Mesothelial cell of epicardium (in vitro differentiated cells): ENCODE results near the gene SMYD4. TPM values are rescaled to one million over a fixed set of nuclear protein-coding genes. Genes with fewer than 3 reads are reported as not detected.

ENCODE experiments used
- DNase-seq, 2 experiments: peaks; one replicate each; pipeline ENCODE4 v3.0.0; 2021; ENCODE audit warnings: low spot score in 2 of 2; ENCODE audit not compliant: unreplicated experiment in 2 of 2
- H3K27ac Mint-ChIP-seq: 2 replicates; pipeline ENCODE4 v1.8.0; 2021; ENCODE audit warnings: mixed read lengths
- H3K27me3 Mint-ChIP-seq: 2 replicates; pipeline ENCODE4 v1.8.0; 2021; ENCODE audit warnings: low read depth, mixed read lengths
- H3K36me3 Mint-ChIP-seq: 2 replicates; pipeline ENCODE4 v1.8.0; 2021; ENCODE audit warnings: mixed read lengths
- H3K4me1 Mint-ChIP-seq: 2 replicates; pipeline ENCODE4 v1.8.0; 2021; ENCODE audit warnings: mixed read lengths
- H3K4me3 Mint-ChIP-seq: 2 replicates; pipeline ENCODE4 v1.8.0; 2021; ENCODE audit warnings: mild to moderate bottlenecking, moderate library complexity, mixed read lengths
- H3K9me3 Mint-ChIP-seq: 2 replicates; pipeline ENCODE4 v1.8.0; 2021; ENCODE audit warnings: mixed read lengths
- total RNA-seq: library from RNA; stranded (reverse); gene quantifications from 3 replicates; pipeline ENCODE4 v1.2.1, GENCODE V29; 2021
- TF ChIP-seq, protein P1 (sequence below): fragments of 200-600 bp; sonication (generic); IDR thresholded peaks from one replicate; pipeline ENCODE4 v1.5.0; 2021; ENCODE audit warnings: antibody characterized with exemption; ENCODE audit not compliant: unreplicated experiment

SMYD4 gene
- total RNA-seq, 1 donor from 2014 or later = 24.9 TPM

DNA sequence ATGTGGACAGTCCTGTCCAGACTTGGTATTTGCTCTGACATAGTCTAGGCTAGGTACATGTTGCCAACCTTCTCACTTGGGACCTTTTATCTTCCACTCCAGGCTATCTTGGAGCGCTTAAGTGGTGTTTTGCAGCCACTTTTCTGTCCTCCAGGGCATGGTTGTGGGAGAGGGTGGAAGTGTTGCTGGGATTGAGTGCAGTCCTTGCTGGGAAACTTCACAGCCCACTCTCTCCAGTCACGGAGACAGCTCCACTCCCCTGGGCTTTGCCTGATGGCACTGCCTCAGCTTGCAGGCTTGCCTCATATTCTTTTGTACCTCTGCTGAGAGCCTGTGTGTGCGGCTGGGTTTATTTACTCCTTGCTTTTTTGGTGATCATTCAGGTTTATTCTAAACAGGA lies 17.5 kb upstream of the SMYD4 start:
- Mint-ChIP-seq H3K36me3 (peaks cover 33% of the 10 kb centered on the region), H3K27me3 (no peaks in the 10 kb centered on the region), H3K4me3 (no peak overlapping the region), H3K9me3 (no peaks in the 10 kb centered on the region), H3K27ac (no peak overlapping the region), H3K4me1 (no peaks in the 10 kb centered on the region)
- DNase-seq = no peak
- TF ChIP-seq, protein P1, sequence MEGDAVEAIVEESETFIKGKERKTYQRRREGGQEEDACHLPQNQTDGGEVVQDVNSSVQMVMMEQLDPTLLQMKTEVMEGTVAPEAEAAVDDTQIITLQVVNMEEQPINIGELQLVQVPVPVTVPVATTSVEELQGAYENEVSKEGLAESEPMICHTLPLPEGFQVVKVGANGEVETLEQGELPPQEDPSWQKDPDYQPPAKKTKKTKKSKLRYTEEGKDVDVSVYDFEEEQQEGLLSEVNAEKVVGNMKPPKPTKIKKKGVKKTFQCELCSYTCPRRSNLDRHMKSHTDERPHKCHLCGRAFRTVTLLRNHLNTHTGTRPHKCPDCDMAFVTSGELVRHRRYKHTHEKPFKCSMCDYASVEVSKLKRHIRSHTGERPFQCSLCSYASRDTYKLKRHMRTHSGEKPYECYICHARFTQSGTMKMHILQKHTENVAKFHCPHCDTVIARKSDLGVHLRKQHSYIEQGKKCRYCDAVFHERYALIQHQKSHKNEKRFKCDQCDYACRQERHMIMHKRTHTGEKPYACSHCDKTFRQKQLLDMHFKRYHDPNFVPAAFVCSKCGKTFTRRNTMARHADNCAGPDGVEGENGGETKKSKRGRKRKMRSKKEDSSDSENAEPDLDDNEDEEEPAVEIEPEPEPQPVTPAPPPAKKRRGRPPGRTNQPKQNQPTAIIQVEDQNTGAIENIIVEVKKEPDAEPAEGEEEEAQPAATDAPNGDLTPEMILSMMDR = no peak

DNA sequence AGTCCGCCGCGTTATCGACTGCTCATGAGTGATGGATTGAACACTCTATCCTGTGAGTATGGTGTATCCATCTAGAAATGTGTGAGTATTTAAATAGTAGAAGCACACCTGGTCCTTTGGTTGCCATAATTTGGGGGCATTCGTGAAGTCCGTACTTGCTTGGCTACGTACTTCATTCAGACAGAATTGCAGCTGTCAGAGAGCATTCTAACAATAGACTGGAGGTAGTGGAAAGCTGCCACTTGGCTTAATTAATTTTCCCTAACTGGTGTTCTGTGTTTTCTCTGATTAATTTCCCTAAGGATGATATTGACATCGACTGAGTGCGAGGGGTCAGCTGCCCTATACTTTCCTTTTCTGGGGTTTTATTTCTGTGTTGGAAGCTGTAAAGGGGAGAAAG lies 14.2 kb upstream of the SMYD4 start:
- H3K27me3 Mint-ChIP-seq = no peaks in the 10 kb centered on the region
- peaks cover 23% of the 10 kb centered on the region for H3K36me3 Mint-ChIP-seq
- no peaks in the 10 kb centered on the region for H3K9me3 Mint-ChIP-seq
- no peak overlapping the region for H3K27ac Mint-ChIP-seq
- no peak overlapping the region for H3K4me3 Mint-ChIP-seq
- H3K4me1 Mint-ChIP-seq = no peaks in the 10 kb centered on the region
- TF ChIP-seq, protein P1 = no peak
- DNase-seq = no peak

DNA sequence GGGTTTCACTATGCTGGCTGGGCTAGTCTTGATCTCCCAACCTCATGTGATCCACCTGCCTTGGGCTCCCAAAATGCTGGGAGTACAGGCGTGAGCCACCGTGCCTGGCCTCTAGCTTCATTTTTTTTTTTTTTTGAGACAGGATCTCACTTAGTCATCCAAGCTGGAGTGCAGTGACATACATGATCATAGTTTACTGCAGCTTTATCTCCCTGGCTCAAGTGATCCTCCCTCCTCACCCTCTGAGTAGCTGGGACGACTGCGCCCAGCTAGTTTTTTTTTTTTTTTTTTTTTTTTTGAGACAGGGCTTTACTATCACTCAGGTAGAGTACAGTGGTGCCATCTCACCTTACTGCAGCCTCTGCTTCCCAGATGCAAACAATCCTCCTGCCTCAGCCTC lies 9.8 kb upstream of the SMYD4 start:
- Mint-ChIP-seq H3K4me3 (no peak overlapping the region), H3K27ac (no peak overlapping the region), H3K27me3 (no peaks in the 10 kb centered on the region), H3K4me1 (no peaks in the 10 kb centered on the region), H3K36me3 (peaks cover 14% of the 10 kb centered on the region), H3K9me3 (no peaks in the 10 kb centered on the region)
- TF ChIP-seq, protein P1 = no peak
- DNase-seq = no peak

DNA sequence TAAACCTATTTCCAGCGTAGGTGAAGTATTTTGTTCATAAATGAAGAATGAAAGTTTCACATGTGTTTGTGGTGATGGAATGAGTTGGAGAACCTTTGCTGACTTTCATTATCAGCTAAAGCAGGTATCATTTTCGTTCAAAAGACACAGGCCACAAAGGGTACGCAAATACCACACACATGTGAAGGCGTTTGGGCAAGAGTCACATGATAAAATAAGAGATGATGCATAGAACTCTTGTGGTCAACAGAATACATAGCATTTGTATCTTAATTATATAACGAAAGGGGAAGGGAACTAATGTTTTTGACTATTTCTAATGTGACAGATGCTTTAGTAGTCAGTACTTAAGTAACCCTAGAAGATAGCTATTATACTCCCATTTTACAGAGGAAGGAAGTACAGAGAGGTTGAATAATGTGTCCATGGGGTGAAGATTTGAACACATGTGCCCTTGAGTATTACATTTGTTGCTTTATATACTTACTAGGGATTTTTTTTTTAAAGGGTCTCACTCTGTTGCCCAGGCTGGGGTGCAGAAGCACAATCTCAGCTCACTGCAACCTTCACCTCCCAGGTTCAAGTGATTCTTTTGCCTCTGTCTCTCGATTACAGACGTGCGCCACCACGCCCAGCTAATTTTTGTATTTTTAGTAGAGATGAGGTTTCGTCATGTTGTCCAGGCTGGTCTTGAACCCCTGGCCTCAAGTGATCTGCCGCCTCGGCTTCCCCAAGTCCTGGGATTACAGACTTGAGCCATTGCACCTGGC lies 4.9 kb upstream of the SMYD4 start:
- H3K27me3 Mint-ChIP-seq = no peaks in the 10 kb centered on the region

DNA sequence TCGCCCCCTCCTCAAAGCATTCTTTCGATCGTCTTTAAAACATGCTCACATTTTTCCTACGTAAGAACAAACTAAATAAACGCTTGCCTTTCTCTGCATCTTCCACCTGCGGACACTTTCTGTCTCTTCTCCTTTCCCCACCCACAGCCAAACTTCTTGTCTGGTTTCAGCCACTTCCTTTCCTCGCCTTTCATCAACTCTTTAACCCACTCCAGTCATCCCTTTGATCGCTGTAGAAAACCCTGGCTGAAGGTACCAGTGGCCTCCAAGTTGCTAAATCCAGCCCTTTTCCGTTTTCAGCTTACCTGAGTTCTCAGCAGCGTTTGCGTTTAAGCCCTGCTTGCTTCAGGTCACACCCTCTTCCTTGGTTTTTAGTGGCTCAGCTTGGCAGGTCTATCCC lies 586 bp upstream of the SMYD4 start:
- peak overlapping the region; percentile 86 for H3K4me3 Mint-ChIP-seq
- no peaks in the 10 kb centered on the region for H3K9me3 Mint-ChIP-seq
- TF ChIP-seq, protein P1 = no peak
- H3K27ac Mint-ChIP-seq = peak overlapping the region; percentile 93
- DNase-seq = no peak
- H3K27me3 Mint-ChIP-seq = no peaks in the 10 kb centered on the region
- peaks cover 23% of the 10 kb centered on the region for H3K4me1 Mint-ChIP-seq
- peaks cover 9% of the 10 kb centered on the region for H3K36me3 Mint-ChIP-seq

More for the DNA sequence above, 4.9 kb upstream of the SMYD4 start:
- no peak overlapping the region for H3K4me3 Mint-ChIP-seq
- H3K27ac Mint-ChIP-seq = no peak overlapping the region
- H3K9me3 Mint-ChIP-seq = no peaks in the 10 kb centered on the region
- peaks cover 6% of the 10 kb centered on the region for H3K36me3 Mint-ChIP-seq
- TF ChIP-seq, protein P1 = no peak
- peaks cover 12% of the 10 kb centered on the region for H3K4me1 Mint-ChIP-seq
- no peak for DNase-seq
